GM21381 (cell line): Measurements from ENCODE around the gene POLR3C.

ENCODE experiments used
- ATAC-seq: cut with Tn5 transposase; IDR thresholded peaks from one replicate; pipeline ENCODE4 v1.9.1; 2021; ENCODE audit warnings: mild to moderate bottlenecking, moderate library complexity; ENCODE audit not compliant: unreplicated experiment

POLR3C gene

GRCh38 chr1:145863282-145864018 is 39.5 kb downstream of the POLR3C start:
- ATAC-seq = no peak

GRCh38 chr1:145868232-145868631 is 44.2 kb downstream of the POLR3C start:
- ATAC-seq = no peak

- no peak for ATAC-seq
Observed at GRCh38 chr1:145871994-145872924, 48.3 kb downstream of the POLR3C start.

- ATAC-seq = no peak
Observed at GRCh38 chr1:145874646-145875045, 50.6 kb downstream of the POLR3C start.

GRCh38 chr1:145877923-145878486 is 54.0 kb downstream of the POLR3C start:
- ATAC-seq = no peak

GRCh38 chr1:145878724-145879123 is 54.7 kb downstream of the POLR3C start:
- no peak for ATAC-seq

GRCh38 chr1:145879775-145880174 is 55.8 kb downstream of the POLR3C start:
- ATAC-seq = no peak

GRCh38 chr1:145884675-145885074 is 60.7 kb downstream of the POLR3C start:
- ATAC-seq = no peak

GRCh38 chr1:145885738-145886287 is 61.8 kb downstream of the POLR3C start, which contains the start of gene ANKRD35:
ANKRD35 (minus strand) TSS chr1:145885866; CDS start chr1:145885758, 108 bp downstream.
- peak; percentile 97 for ATAC-seq

- no peak for ATAC-seq
Observed at GRCh38 chr1:145886390-145886789, 62.4 kb downstream of the POLR3C start.

- no peak for ATAC-seq
Observed at GRCh38 chr1:145886816-145887215, 62.8 kb downstream of the POLR3C start.

- no peak for ATAC-seq
Observed at GRCh38 chr1:145887631-145888030, 63.6 kb downstream of the POLR3C start.

- no peak for ATAC-seq
Observed at GRCh38 chr1:145889722-145890121, 65.7 kb downstream of the POLR3C start.

- ATAC-seq = no peak
Observed at GRCh38 chr1:145891143-145891542, 67.1 kb downstream of the POLR3C start.

- no peak for ATAC-seq
Observed at GRCh38 chr1:145891587-145892485, 67.8 kb downstream of the POLR3C start.

GRCh38 chr1:145892486-145893087 is 68.6 kb downstream of the POLR3C start:
- ATAC-seq = no peak

GRCh38 chr1:145893306-145894055 is 69.5 kb downstream of the POLR3C start:
- ATAC-seq = no peak
